Measurements from ENCODE around the gene VIPR2.
"Not testable (repeated sequence)": the region's sequence is repeated elsewhere in the genome, so short reads cannot be mapped to it uniquely, and the experiment has no call there.

The VIPR2 gene

DNA sequence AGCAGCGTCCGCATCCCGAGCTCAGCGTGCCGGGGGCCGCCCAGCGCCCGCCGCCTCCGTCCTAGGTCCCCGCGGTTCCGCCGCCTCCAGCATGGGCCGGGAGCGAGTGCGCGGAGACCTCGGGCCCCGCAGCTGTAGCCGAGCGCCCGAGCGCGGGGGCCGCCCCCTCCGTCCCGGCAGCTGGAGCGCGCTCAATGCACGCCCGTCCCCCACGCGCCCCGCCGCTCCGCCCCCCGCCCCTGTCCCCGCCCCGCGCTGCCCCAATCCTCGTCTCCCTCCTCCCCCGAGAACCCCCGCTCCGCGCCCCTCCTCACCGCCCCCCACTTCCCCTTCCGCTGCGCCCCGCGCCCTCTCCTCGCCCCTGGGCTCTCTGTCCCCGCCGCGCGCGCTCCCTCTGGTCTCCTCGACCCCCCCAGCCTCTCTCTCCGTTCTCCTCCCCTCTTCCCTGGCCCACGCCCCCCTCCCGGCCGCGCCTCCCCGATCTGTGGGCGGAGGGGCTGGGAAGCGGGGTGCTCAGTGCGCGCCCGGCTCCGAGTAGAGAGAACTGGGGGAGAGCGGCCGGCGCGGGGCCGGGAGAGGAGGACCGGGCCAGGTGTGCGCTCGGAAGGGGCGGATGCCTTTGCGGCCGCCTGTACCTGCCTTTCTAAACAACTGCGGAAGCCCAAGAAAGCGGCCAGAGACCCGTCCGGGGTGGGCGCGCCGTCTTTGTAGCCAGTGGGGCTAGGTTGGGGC is at the start of gene VIPR2:
TSS of gene VIPR2 (minus strand) at position 110 of the 732 bp plus-strand sequence. CDS start at position 14, 96 bp downstream.
- H3K27ac ChIP-seq, result no peak within 1 kb of the TSS
- DNase-seq (ENCODE audit: low read depth, low spot score), result no peak

GRCh38 chr7:159193543-159194090 is 49.0 kb upstream of the VIPR2 start:
- no peak overlapping the region for H3K27ac ChIP-seq
- no peak for DNase-seq (ENCODE audit: low read depth, low spot score)

- H3K27ac ChIP-seq, result no peak overlapping the region
- no peak for DNase-seq (ENCODE audit: low read depth, low spot score)
Measured at GRCh38 chr7:159192725-159193453, 48.2 kb upstream of the VIPR2 start.

- DNase-seq (ENCODE audit: low read depth, low spot score), result no peak
- H3K27ac ChIP-seq, result no peak overlapping the region
Measured at GRCh38 chr7:159192013-159192412, 47.3 kb upstream of the VIPR2 start.

- DNase-seq (ENCODE audit: low read depth, low spot score), result no peak
- H3K27ac ChIP-seq, result no peak overlapping the region
Measured at GRCh38 chr7:159191236-159191635, 46.6 kb upstream of the VIPR2 start.

- no peak overlapping the region for H3K27ac ChIP-seq
- DNase-seq (ENCODE audit: low read depth, low spot score), result no peak
Measured at GRCh38 chr7:159188011-159188410, 43.3 kb upstream of the VIPR2 start.

GRCh38 chr7:159179241-159179640 is 34.6 kb upstream of the VIPR2 start:
- no peak overlapping the region for H3K27ac ChIP-seq
- DNase-seq (ENCODE audit: low read depth, low spot score), result no peak

GRCh38 chr7:159177284-159177953 is 32.8 kb upstream of the VIPR2 start:
- H3K27ac ChIP-seq, result no peak overlapping the region

GRCh38 chr7:159175792-159176191 is 31.1 kb upstream of the VIPR2 start:
- no peak for DNase-seq (ENCODE audit: low read depth, low spot score)
- no peak overlapping the region for H3K27ac ChIP-seq

More at GRCh38 chr7:159177284-159177953, 32.8 kb upstream of the VIPR2 start:
- no peak for DNase-seq (ENCODE audit: low read depth, low spot score)

- not testable (repeated sequence) for DNase-seq (ENCODE audit: low read depth, low spot score); H3K27ac ChIP-seq
Measured at GRCh38 chr7:159175100-159175499, 30.4 kb upstream of the VIPR2 start.

DNA sequence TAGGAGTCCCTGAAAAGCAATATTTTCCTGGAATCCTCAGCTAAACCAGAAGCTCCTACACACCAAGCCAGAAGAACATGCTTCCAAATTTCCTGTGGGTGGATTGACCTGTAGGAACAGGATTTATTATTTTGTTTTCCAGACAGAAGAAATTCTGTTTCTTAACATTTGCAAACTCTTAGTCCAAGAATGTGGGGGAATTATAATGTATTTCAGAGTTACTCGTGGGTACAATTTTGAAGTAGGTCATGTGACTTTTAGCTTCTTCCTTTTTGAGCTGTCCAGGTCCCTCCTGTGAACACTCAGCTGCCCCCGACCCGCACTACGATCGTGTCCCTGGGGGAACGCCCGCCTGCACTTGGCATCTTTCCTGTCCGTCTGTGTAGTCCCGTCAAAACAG is 27.7 kb upstream of the VIPR2 start:
- no peak overlapping the region for H3K27ac ChIP-seq
- no peak for DNase-seq (ENCODE audit: low read depth, low spot score)

GRCh38 chr7:159169391-159169790 is 24.7 kb upstream of the VIPR2 start:
- no peak overlapping the region for H3K27ac ChIP-seq
- no peak for DNase-seq (ENCODE audit: low read depth, low spot score)

GRCh38 chr7:159167139-159167538 is 22.5 kb upstream of the VIPR2 start:
- no peak for DNase-seq (ENCODE audit: low read depth, low spot score)
- no peak overlapping the region for H3K27ac ChIP-seq

- H3K27ac ChIP-seq, result no peak overlapping the region
Measured at GRCh38 chr7:159166530-159166929, 21.9 kb upstream of the VIPR2 start.

GRCh38 chr7:159165352-159165751 is 20.7 kb upstream of the VIPR2 start:
- no peak overlapping the region for H3K27ac ChIP-seq
- no peak for DNase-seq (ENCODE audit: low read depth, low spot score)

More at GRCh38 chr7:159166530-159166929, 21.9 kb upstream of the VIPR2 start:
- DNase-seq (ENCODE audit: low read depth, low spot score), result no peak

GRCh38 chr7:159163703-159164301 is 19.1 kb upstream of the VIPR2 start:
- H3K27ac ChIP-seq; DNase-seq (ENCODE audit: low read depth, low spot score): not testable (repeated sequence)

DNA sequence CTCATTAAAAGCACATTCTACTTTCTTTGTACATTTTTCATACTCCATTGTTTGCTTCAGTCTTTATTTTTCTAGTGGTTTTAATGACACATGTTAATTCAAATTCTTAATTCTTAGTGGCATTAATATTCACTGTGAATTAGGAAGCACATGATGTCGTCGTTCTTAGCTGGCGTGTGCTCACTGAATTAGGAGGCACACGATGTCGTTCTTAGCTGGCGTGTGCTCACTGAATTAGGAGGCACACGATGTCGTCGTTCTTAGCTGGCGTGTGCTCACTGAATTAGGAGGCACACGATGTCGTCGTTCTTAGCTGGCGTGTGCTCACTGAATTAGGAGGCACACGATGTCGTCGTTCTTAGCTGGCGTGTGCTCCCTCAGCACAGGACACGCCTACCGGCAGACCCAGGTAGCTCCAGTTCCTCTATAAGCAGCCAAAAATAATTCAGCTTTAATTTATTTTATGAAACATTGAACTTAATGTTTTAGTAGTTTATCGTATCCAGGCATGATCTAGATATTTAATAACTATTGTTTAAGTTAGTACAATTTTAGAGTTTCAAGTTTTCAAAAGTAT is 17.5 kb upstream of the VIPR2 start:
- not testable (repeated sequence) for H3K27ac ChIP-seq; DNase-seq (ENCODE audit: low read depth, low spot score)

GRCh38 chr7:159160450-159160849 is 15.8 kb upstream of the VIPR2 start:
- no peak overlapping the region for H3K27ac ChIP-seq
- no peak for DNase-seq (ENCODE audit: low read depth, low spot score)

DNA sequence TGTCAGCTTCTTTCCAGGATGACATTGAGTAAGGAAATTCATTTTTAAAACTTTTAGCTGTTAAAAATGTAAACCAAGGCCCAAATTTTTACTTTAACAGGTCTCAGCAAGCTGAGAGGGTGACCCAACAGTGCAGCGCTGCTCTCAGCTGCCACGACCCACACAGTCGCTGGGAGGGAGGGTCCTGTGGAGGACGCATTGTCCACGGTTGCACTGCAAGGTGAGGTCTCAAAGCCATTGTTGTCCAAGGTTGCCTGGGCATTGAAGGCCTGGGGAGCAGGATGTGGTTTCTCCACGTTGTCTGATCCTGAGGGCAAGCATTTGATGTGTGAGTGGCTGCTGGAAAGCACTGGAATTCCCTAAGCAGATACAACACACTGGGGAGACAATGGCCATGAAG is 15.1 kb upstream of the VIPR2 start:
- no peak overlapping the region for H3K27ac ChIP-seq
- no peak for DNase-seq (ENCODE audit: low read depth, low spot score)

- DNase-seq (ENCODE audit: low read depth, low spot score), result no peak
- no peak overlapping the region for H3K27ac ChIP-seq
Measured at GRCh38 chr7:159158888-159159405, 14.3 kb upstream of the VIPR2 start.
